ENCODE results near the gene LRRC73.

DNA sequence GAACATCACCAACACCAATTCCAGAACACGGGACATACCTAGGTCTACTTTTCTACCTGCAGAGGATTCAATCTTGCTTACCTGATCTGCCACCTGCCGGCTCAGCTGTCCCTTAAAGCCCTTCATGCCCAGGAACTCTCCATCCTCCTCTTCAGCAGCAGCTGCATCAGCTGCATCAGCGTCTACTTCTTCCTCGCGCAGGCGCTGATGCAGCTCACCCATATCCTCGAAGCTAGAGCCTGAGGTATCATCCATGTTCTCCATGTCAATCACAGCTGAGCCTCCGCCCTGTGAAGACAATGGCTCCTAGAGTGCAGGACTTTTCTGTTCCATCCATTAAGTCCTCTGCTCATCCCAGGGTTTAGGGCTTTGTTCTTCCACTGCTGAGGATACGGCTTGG lies 5.7 kb upstream of the LRRC73 start:
- TF ChIP-seq CBFB (CRISPR knock-in tag; IDR thresholded peaks at IDR 0.05) (no peak), EZH2 (IDR thresholded peaks at IDR 0.05; ENCODE audit: borderline replicate concordance, low read depth, low read length) (no peak), ZNF175 (CRISPR knock-in tag; IDR thresholded peaks at IDR 0.05; ENCODE audit: low read depth) (no peak), NFE2L1 (tag; IDR thresholded peaks at IDR 0.05; ENCODE audit: borderline replicate concordance, low read depth) (no peak), TARDBP (IDR thresholded peaks at IDR 0.05) (no peak), ERF (CRISPR knock-in tag; IDR thresholded peaks at IDR 0.05) (no peak)
- TF ChIP-seq, protein P1, sequence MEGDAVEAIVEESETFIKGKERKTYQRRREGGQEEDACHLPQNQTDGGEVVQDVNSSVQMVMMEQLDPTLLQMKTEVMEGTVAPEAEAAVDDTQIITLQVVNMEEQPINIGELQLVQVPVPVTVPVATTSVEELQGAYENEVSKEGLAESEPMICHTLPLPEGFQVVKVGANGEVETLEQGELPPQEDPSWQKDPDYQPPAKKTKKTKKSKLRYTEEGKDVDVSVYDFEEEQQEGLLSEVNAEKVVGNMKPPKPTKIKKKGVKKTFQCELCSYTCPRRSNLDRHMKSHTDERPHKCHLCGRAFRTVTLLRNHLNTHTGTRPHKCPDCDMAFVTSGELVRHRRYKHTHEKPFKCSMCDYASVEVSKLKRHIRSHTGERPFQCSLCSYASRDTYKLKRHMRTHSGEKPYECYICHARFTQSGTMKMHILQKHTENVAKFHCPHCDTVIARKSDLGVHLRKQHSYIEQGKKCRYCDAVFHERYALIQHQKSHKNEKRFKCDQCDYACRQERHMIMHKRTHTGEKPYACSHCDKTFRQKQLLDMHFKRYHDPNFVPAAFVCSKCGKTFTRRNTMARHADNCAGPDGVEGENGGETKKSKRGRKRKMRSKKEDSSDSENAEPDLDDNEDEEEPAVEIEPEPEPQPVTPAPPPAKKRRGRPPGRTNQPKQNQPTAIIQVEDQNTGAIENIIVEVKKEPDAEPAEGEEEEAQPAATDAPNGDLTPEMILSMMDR (IDR thresholded peaks at IDR 0.05 in 2 of 3, conservative IDR thresholded peaks at IDR 0.05 in 1 of 3; ENCODE audit: insufficient read depth in 2 of 3, low read depth in 1 of 3, low read length in 3 of 3), result no peak
- TF ChIP-seq, protein P2, sequence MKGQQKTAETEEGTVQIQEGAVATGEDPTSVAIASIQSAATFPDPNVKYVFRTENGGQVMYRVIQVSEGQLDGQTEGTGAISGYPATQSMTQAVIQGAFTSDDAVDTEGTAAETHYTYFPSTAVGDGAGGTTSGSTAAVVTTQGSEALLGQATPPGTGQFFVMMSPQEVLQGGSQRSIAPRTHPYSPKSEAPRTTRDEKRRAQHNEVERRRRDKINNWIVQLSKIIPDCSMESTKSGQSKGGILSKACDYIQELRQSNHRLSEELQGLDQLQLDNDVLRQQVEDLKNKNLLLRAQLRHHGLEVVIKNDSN (CRISPR knock-in tag; IDR thresholded peaks at IDR 0.05), result no peak; the same call in 1 of the 2 replicates
- TF ChIP-seq, protein P3, sequence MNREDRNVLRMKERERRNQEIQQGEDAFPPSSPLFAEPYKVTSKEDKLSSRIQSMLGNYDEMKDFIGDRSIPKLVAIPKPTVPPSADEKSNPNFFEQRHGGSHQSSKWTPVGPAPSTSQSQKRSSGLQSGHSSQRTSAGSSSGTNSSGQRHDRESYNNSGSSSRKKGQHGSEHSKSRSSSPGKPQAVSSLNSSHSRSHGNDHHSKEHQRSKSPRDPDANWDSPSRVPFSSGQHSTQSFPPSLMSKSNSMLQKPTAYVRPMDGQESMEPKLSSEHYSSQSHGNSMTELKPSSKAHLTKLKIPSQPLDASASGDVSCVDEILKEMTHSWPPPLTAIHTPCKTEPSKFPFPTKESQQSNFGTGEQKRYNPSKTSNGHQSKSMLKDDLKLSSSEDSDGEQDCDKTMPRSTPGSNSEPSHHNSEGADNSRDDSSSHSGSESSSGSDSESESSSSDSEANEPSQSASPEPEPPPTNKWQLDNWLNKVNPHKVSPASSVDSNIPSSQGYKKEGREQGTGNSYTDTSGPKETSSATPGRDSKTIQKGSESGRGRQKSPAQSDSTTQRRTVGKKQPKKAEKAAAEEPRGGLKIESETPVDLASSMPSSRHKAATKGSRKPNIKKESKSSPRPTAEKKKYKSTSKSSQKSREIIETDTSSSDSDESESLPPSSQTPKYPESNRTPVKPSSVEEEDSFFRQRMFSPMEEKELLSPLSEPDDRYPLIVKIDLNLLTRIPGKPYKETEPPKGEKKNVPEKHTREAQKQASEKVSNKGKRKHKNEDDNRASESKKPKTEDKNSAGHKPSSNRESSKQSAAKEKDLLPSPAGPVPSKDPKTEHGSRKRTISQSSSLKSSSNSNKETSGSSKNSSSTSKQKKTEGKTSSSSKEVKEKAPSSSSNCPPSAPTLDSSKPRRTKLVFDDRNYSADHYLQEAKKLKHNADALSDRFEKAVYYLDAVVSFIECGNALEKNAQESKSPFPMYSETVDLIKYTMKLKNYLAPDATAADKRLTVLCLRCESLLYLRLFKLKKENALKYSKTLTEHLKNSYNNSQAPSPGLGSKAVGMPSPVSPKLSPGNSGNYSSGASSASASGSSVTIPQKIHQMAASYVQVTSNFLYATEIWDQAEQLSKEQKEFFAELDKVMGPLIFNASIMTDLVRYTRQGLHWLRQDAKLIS (CRISPR knock-in tag; IDR thresholded peaks at IDR 0.05), result no peak

All from K562 (cell line).